GM19193 (cell line): ENCODE results near the gene ZNF133.

Source experiments
- POLR2A ChIP-seq: IDR thresholded peaks from 4 replicates; pipeline ENCODE4 v1.6.1; 2011; ENCODE audit not compliant: insufficient read depth, insufficient read length; ENCODE audit errors: extremely low read depth

ZNF133 gene

DNA sequence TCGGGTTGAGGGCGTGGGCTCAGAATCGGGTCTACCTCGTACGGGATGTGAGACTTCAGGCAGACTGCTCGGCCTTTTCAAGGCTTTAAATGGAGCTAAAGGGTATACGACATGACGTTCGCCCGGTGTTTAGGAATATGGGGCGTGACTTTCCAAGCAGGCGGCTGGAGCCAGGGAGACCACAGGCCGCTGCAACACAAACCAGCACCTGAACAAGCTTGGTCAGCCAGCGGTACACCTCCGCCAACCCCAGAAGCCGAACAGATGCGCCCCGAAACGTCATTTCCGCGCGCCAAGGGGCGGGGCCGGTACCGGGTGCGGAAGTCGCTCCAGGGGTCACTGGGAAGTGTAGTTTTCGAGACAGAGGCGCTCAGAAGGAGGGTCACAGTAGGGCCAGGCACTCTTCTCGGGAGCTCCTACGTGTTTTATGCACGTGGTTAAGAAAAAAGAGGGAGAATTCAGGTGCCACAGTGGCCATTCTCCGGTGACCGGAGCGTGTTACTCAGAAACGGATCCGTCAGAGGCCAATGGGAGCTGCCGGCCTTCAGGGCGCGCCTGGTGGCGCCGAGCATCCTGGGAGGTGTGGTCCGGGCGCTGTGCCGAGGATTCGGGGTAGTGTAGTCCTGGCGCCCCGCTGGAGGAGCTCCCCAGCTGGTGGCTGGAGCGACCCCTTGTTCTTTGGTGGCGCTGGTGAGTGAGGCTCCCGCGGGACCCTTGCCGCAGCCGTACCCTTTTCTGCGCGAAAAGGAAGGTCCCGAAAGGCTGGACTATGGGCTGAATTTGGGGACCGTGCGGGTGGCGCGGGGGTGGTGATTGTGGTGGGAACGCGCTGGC lies at the start of gene ZNF133:
TSS of gene ZNF133 (plus strand) at position 613 of the 834 bp plus-strand sequence. CDS start 17,160 bp downstream, outside the sequence.
- TF ChIP-seq POLR2A: peak; percentile 93

DNA sequence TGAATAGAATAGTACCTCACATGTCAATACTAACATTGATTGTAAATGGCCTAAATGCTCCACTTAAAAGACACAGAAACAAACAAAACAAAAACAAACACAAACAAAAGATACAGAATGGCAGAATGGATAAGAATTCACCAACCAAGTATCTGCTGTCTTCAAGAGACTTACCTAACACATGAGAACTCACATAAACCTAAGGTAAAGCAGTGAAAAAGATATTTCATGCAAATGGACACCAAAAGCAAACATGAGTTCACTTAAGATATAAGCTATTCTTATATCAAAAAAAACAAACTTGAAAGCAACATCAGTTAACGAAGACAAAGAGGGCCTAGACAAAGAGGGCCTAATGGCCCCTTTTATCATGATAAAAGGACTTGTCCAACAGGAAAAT lies 47.3 kb upstream of the ZNF133 start:
- no peak for TF ChIP-seq POLR2A

DNA sequence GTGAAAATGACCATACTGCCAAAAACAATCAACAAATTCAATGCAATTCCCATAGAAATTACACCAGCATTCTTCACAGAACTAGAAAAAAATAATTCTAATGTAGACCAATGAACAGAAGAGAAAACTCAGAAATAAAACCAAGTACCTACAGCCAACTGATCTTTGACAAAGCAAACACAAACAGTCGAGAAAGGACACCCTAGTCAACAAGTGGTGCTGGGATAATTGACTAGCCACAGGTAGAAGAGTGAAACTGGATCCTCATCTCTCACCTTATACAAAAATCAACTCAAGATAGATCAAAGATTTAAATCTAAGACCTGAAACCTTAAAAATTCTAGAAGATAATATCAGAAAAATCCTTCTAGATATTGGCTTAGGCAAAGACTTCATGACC lies 44.5 kb upstream of the ZNF133 start:
- no peak for TF ChIP-seq POLR2A

DNA sequence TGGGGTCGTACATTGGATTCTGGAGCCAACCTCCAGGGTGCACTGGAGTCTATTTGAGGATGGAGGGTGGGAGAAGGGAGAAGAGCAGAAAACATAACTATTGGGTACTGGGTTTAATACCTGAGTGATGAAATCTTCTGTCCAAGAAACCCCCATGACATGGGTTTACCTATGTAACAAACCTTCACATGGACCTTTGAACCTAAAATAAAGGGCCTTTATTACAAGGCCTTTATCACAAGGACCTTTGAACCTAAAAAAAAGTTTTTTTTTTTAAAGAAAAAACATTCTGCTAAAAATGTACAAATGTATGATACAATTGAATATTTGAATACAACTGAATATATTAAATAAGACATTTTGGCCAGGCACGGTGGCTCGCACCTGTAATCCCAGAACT lies 38.1 kb upstream of the ZNF133 start:
- TF ChIP-seq POLR2A: no peak

DNA sequence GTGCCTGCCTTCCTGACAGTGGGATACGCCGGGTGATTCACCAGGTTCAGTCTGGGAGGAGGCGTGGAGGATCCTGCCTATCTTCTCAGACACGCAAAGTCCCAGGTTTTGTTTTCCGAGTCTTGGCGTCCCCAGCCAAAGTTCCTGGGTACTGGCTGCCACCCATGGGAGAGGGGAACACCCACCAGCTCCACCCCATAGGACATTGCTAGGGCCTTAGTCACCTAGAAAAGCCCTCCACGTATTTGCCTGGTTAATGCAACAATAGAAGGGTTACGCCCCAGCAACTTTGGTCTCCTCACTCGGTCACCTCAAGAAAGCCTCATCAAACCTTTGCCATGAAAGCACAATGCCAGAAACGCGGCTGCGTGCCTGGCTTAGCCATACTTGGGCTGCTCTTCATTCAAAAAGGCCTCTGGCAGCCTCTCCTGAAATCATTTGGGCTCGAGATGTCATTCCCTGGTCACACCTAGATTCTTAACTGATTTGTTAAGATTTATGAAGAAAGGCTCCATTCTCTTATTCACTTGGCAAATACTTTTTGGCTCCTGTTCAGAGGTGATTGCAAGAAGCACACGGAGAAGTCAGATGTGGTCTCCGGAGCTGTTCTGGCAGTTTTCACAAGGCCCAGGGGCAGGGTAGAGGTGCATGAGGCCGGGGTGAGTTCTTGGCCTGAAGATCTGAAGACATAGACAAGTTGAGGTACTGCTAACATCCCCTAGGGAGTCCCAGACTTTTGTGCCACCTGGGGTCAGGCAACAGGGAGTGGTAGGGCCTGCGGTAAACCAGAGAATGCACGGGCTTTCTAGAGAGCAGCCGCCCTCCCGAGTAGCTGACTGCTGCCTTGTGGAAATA lies 35.5 kb upstream of the ZNF133 start:
- no peak for TF ChIP-seq POLR2A

DNA sequence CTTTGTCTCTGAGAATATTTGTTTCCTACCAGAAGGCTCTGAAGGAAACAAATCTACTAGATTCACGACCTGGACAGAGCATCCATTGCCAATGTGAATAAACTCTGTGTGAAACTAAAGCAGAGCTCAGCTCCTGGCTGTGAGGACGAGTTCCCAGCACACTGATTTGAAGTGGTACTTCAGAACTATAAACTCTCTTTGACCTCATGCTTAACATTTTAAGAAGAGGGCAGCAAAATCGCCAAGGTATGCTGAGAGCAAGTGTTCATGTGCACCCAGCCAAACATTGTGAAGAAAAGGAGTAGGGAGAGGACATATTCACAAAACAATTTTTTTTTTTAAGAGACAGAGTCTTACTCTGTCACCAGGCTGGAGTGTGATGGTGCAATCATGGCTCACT lies 33.7 kb upstream of the ZNF133 start:
- no peak for TF ChIP-seq POLR2A

DNA sequence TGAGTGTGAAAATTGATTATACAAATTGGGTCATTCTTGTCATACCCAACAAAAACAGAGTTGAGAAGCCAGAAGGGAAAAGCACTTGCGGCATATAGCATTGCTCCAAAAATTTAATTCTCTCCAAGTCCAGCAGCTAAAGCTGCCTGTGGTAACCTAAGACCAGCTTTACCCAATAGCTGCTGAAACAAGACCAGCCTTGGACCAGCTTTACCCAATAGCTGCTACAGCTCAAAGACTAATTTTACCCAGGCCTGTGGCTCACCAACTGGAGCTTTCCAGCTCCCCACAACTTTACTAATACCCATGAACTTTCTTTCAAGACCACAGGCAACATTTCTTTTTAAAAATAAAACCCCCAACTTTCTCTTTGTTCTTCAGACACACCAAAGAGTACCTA lies 32.8 kb upstream of the ZNF133 start:
- TF ChIP-seq POLR2A: no peak

DNA sequence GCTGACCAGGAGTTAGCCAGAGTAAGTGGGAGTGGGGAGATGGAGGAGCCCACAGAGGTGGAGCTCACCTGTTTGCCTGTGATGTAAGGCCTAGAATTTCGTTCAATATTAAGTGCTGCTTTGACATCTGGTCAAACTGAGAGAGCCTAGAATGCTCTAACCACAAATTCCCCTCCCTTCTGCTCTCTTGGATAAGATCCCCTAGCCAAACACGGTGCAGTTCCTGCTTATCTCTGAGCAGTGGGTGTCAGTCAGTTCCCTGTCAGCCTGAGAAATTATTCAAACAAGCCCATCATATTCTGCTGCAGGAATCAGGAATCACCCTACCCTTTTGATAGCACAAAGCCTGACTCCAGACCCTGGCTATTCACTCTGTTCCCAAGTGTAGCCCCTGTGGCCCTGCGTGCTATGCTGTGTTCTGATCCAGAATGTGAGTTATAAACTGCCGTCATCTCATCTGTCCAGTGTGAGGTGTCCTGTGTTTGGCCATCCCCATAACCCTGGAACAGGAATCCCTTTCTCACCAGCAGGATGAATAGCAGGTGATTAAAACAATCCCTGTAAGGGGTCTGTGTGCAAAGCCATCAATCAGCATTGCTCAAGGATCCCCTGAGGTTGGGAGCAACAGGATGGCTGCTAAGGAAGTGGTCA lies 31.8 kb upstream of the ZNF133 start:
- no peak for TF ChIP-seq POLR2A

DNA sequence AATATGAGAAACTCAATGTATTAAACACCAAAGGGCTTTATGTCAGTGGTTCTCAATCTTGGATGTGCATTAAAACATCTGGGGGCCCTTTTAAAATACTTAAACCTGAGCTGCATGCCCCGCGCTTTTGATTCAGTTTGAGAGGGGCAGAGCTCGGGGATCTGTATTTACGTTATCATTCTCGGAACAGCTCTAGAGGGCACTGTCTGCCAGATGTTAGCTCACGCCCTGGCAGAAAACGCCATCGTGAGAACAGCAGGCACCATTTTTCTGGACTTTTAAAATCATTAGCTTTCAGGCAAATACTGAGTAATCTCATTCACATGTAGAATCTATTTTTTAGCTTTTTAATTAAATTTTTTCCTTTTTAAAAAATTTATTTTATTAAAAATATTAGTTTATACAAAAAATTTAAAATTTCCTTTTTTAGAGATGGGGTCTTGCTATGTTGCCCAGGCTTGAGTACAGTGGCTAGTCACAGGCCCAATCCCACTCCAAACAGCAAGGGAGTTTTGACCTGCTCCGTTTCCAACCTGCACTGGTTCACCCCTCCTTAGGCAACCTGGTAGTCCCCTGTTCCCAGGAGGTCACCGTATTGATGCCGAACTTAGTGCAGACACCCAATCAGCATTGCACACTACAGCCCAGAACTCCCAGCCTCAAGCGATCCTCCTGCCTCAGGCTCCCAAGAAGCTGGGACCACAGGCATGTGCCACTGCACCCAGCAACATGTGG lies 30.0 kb upstream of the ZNF133 start:
- TF ChIP-seq POLR2A: no peak

DNA sequence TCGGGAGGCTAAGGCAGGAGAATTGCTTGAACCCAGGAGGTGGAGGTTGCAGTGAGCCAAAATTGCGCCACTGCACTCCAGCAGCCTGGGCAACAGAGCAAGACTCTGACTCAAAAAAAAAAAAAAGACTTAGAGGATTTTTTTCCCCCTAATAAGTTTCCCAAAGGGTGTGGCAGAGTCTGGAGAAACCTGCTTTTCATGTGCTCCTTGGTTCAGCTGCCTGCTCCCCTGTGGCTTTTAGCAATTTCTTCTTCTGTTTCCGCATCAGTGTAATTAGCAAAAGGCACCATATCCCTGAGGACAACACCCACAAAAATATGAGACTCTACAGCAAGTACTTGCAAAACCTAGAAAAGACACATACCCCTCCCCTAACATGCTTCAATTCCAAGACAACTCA lies 28.6 kb upstream of the ZNF133 start:
- no peak for TF ChIP-seq POLR2A

DNA sequence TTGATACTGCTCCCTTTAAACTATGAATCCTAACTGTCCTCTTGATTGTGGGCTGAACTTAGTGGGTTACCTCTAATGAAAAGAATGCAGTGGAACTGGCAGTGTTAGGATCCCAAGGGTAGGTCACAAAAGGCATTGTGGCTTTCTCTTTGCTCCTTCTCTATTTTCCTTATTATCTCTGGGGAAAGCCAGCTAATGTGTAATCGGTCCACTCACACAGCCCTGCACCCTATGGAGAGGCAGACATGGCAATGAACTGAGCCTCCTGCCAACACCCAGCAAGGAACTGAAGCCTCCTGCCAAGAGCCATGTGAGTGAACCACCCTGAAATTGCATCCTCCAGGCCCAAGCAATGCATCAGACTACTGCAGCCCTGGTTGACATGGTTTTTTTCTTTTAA lies 24.6 kb upstream of the ZNF133 start:
- TF ChIP-seq POLR2A: no peak

DNA sequence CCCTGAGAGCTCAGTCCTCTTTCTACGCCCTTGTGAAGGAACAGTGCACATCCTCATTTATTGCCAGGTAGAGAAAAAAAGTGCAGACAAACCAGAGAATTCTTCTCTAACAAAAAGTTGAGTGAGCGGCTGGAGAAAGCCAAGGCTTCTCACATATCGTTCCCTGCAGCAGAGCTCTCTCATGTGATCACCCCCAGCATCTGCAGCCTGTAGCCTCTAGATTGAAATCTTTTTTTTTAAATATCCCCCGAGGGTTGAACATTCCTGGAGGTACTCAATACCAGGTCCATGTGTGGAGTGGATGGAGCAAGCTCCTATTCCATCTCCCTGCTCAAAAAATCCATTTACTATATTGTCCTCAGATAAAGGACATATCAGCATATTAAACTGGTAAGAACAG lies 22.9 kb upstream of the ZNF133 start:
- TF ChIP-seq POLR2A: no peak

DNA sequence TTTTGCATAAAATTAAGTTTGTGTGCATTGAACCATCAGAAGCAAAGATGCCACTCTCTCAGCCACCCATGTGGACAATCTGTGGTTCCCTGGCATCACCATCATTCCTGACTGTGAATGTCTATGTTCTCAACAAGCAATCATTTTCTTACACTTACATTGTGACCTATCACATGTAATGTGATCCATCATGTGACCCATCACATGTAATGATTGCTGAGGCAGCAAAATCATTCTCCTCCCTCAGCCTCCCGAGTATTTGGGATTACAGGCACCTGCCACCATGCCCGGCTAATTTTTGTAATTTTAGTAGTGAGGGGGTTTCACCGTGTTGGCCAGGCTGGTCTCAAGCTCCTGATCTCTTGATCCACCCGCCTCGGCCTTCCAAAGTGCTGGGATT lies 22.0 kb upstream of the ZNF133 start:
- TF ChIP-seq POLR2A: no peak

DNA sequence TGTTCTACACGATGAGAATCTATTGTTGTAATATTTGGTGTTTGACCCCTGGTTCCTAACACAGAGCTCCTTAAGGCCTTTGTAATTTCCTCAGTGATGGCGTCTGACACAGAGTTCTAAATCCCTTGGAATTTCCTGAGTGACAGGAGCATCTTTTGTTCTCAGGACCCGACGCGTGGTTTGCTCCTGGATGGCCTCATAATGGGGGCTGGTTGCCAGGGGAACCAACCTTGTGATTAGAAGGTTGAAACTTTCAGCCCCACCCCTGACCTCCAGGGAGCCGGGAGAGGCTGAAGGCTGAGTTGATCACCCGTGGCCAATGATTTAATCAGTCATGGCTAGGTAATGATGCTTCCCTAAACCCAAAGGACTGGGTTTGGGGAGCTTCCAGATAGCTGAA lies 20.5 kb upstream of the ZNF133 start:
- no peak for TF ChIP-seq POLR2A

DNA sequence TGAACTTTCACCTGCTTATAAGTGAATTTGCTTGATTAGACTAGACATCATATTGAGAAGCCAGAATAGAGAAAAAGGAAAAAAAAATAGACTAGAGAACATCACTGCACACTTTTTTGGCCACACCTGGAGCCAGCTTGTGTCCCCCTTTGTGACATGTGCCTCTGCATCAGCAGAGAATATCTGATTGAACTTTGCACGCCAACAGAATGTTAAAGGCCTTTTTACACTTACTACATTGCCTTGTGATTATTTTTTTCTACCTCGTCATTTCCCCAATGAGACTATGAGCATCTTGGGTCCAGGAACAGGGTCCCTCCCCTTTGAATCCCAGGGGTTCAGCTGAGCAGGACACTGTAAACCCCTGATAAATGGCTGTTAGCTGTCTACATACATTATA lies 17.2 kb upstream of the ZNF133 start:
- no peak for TF ChIP-seq POLR2A

DNA sequence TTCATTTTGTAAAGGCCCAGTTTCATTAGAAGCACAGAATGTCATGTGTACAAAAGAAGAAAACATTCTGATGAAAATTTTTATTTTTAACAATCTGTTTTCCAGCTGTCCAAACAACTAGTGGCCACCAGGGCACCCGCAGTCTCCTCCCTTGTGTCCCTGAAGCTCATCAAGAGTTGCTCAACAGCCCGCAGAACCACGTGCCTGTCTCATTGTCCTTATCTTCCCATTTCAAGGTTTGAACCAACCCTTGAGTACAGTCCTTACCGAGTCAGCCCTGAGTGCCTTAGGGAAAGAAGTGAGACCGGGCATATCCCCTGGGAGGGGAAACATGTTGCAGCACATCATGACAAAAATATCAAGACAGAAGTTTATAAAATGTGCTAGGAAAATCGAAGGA lies 15.9 kb upstream of the ZNF133 start:
- TF ChIP-seq POLR2A: no peak

DNA sequence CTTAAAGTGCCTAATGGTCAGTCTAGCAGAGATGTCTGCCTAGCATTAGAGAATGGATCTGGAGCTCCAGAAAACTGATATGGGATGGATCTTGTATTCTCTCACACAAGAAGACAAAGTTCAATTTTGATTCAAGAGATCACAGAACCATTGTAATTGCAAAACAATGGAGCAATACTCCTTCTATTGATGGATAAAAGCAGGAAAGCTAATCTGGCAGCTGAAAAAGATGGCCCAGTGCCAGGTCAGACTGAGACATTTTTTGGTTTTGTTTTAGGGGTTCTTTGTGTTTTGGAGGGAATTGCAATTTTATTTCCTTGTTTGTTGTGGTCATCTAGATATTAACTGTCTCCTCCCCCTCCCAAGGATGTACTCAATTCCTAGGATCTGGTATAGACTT lies 14.6 kb upstream of the ZNF133 start:
- TF ChIP-seq POLR2A: no peak
